WTC11 (cell line): ENCODE results near the gene GADD45B. TPM values are rescaled to one million over a fixed set of nuclear protein-coding genes. Genes with fewer than 3 reads are reported as not detected.

Experiments used
- ATAC-seq: fragments of 200-7000 bp; cut with Tn5 transposase; 2 replicates; pipeline ENCODE4 v1.10.0; 2021; ENCODE audit warnings: mild to moderate bottlenecking, moderate library complexity
- CTCF ChIA-PET: fragments of 300-600 bp; sonication (Branson Sonifier 250); formaldehyde crosslinking; loops from one replicate; lab custom pipeline; 2021; ENCODE audit warnings: antibody characterized with exemption; lab: Charles Lee
- POLR2A ChIA-PET: fragments of 350-600 bp; sonication (Branson Sonifier 250); formaldehyde crosslinking; loops from one replicate; lab custom pipeline; 2021; ENCODE audit warnings: antibody characterized with exemption; lab: Charles Lee
- DNase-seq: peaks from one replicate; pipeline ENCODE4 v3.0.0; 2021; ENCODE audit warnings: low spot score
- H3K27ac Mint-ChIP-seq: 2 replicates; pipeline ENCODE4 v1.8.0; 2021; ENCODE audit warnings: mixed read lengths
- H3K27me3 Mint-ChIP-seq: 2 replicates; pipeline ENCODE4 v1.8.0; 2021; ENCODE audit warnings: low read depth, mild to moderate bottlenecking, moderate library complexity, mixed read lengths
- H3K36me3 Mint-ChIP-seq: 2 replicates; pipeline ENCODE4 v1.8.0; 2021; ENCODE audit warnings: mixed read lengths
- H3K4me1 Mint-ChIP-seq: 2 replicates; pipeline ENCODE4 v1.8.0; 2022; ENCODE audit warnings: mixed read lengths
- H3K4me3 Mint-ChIP-seq: 2 replicates; pipeline ENCODE4 v1.8.0; 2021; ENCODE audit warnings: mild to moderate bottlenecking, moderate library complexity, mixed read lengths
- H3K9me3 Mint-ChIP-seq: 2 replicates; pipeline ENCODE4 v1.8.0; 2021; ENCODE audit warnings: mixed read lengths
- CBFB ChIP-seq: sonication (generic); formaldehyde crosslinking; IDR thresholded peaks from 2 replicates; pipeline ENCODE4 v1.8.1; 2022; ENCODE audit warnings: mild to moderate bottlenecking, low read depth, missing genetic modification reagents
- CREM ChIP-seq: sonication (generic); formaldehyde crosslinking; IDR thresholded peaks from 2 replicates; pipeline ENCODE4 v1.8.1; 2022; ENCODE audit warnings: mild to moderate bottlenecking, missing genetic modification reagents, moderate library complexity
- ELF4 ChIP-seq: sonication (generic); formaldehyde crosslinking; IDR thresholded peaks from 2 replicates; pipeline ENCODE4 v1.8.1; 2022; ENCODE audit warnings: low read depth, mild to moderate bottlenecking, moderate library complexity, missing genetic modification reagents
- FOXJ3 ChIP-seq: sonication (generic); formaldehyde crosslinking; IDR thresholded peaks from 2 replicates; pipeline ENCODE4 v1.9.0; 2021; ENCODE audit warnings: missing genetic modification reagents, mild to moderate bottlenecking, borderline replicate concordance
- GABPB1 ChIP-seq: sonication (generic); formaldehyde crosslinking; IDR thresholded peaks from 2 replicates; pipeline ENCODE4 v1.8.1; 2023; ENCODE audit warnings: mild to moderate bottlenecking, missing genetic modification reagents
- JAZF1 ChIP-seq: fragments of 250-450 bp; sonication (Bioruptor Pico); IDR thresholded peaks from 2 replicates; pipeline ENCODE4 v1.9.0; 2021; ENCODE audit warnings: moderate library complexity, mild to moderate bottlenecking, inconsistent platforms
- JUN ChIP-seq: sonication (generic); formaldehyde crosslinking; IDR thresholded peaks from 2 replicates; pipeline ENCODE4 v1.8.0; 2023; ENCODE audit warnings: mild to moderate bottlenecking, missing genetic modification reagents
- NFE2L1 ChIP-seq: sonication (generic); formaldehyde crosslinking; IDR thresholded peaks from 2 replicates; pipeline ENCODE4 v1.8.1; 2023; ENCODE audit warnings: missing genetic modification reagents
- PRRX2 ChIP-seq: fragments of 250-450 bp; sonication (Bioruptor Pico); IDR thresholded peaks from 2 replicates; pipeline ENCODE4 v1.8.0; 2021; ENCODE audit warnings: mild to moderate bottlenecking
- RORB ChIP-seq: fragments of 250-450 bp; sonication (Bioruptor Pico); IDR thresholded peaks from 2 replicates; pipeline ENCODE4 v1.9.0; 2021; ENCODE audit warnings: mild to moderate bottlenecking
- TEAD1 ChIP-seq: sonication (generic); formaldehyde crosslinking; IDR thresholded peaks from 2 replicates; pipeline ENCODE4 v1.8.0; 2022; ENCODE audit warnings: mild to moderate bottlenecking, missing genetic modification reagents
- TP53 ChIP-seq: sonication (generic); formaldehyde crosslinking; IDR thresholded peaks from 2 replicates; pipeline ENCODE4 v1.8.1; 2023; ENCODE audit warnings: mild to moderate bottlenecking, missing genetic modification reagents
- ZNF121 ChIP-seq: sonication (generic); formaldehyde crosslinking; IDR thresholded peaks from 2 replicates; pipeline ENCODE4 v1.8.0; 2023; ENCODE audit warnings: missing genetic modification reagents
- total RNA-seq: library from RNA; stranded (reverse); gene quantifications from 3 replicates; pipeline ENCODE4 v1.2.3, GENCODE V29; 2021
- TF ChIP-seq, protein P1 (sequence below): sonication (generic); formaldehyde crosslinking; IDR thresholded peaks from 2 replicates; pipeline ENCODE4 v1.8.1; 2023; ENCODE audit warnings: mild to moderate bottlenecking, missing genetic modification reagents
- TF ChIP-seq, protein P2 (sequence below): fragments of 200-600 bp; IDR thresholded peaks from 2 replicates; pipeline ENCODE4 v1.8.0; 2022; ENCODE audit warnings: antibody characterized with exemption
- TF ChIP-seq, protein P3 (sequence below): sonication (generic); formaldehyde crosslinking; IDR thresholded peaks from 2 replicates; pipeline ENCODE4 v1.8.0; 2023; ENCODE audit warnings: mild to moderate bottlenecking, missing genetic modification reagents
- TF ChIP-seq, protein P4 (sequence below): sonication (generic); formaldehyde crosslinking; IDR thresholded peaks from 2 replicates; pipeline ENCODE4 v1.8.0; 2023; ENCODE audit warnings: missing genetic modification reagents

GADD45B gene
- total RNA-seq, 1 experiment from 2014 or later, result 17.9 TPM

GRCh38 chr19:2476451-2477140 lies 669 bp downstream of the GADD45B start (continued):
- TF ChIP-seq ELF4 (no peak), JUN (CRISPR knock-in tag) (no peak)

DNA sequence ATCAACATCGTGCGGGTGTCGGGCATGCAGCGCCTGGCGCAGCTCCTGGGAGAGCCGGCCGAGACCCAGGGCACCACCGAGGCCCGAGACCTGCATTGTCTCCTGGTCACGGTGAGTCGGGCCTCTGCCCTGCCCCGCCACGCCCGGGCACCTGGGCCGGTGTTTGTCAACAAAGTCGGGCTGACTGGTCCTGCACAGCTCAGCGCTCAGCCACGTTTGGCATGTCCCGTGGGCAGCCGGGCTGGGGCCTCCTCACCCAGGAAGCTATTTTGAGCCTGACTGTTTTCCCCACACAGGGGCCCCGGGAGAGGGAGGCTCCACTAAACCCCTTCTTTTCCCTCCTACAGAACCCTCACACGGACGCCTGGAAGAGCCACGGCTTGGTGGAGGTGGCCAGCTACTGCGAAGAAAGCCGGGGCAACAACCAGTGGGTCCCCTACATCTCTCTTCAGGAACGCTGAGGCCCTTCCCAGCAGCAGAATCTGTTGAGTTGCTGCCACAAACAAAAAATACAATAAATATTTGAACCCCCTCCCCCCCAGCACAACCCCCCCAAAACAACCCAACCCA lies 1.3 kb downstream of the GADD45B start:
- TF ChIP-seq ZNF121 (CRISPR knock-in tag), result 0 out of 2 replicates have a peak, but pooled peaks have one; percentile 28
- TF ChIP-seq, protein P1, sequence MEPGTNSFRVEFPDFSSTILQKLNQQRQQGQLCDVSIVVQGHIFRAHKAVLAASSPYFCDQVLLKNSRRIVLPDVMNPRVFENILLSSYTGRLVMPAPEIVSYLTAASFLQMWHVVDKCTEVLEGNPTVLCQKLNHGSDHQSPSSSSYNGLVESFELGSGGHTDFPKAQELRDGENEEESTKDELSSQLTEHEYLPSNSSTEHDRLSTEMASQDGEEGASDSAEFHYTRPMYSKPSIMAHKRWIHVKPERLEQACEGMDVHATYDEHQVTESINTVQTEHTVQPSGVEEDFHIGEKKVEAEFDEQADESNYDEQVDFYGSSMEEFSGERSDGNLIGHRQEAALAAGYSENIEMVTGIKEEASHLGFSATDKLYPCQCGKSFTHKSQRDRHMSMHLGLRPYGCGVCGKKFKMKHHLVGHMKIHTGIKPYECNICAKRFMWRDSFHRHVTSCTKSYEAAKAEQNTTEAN, result no peak
- TF ChIP-seq GABPB1, result no peak
- no peak for ATAC-seq

GRCh38 chr19:2477732-2478191 lies 1.8 kb downstream of the GADD45B start:
- TF ChIP-seq, protein P2, sequence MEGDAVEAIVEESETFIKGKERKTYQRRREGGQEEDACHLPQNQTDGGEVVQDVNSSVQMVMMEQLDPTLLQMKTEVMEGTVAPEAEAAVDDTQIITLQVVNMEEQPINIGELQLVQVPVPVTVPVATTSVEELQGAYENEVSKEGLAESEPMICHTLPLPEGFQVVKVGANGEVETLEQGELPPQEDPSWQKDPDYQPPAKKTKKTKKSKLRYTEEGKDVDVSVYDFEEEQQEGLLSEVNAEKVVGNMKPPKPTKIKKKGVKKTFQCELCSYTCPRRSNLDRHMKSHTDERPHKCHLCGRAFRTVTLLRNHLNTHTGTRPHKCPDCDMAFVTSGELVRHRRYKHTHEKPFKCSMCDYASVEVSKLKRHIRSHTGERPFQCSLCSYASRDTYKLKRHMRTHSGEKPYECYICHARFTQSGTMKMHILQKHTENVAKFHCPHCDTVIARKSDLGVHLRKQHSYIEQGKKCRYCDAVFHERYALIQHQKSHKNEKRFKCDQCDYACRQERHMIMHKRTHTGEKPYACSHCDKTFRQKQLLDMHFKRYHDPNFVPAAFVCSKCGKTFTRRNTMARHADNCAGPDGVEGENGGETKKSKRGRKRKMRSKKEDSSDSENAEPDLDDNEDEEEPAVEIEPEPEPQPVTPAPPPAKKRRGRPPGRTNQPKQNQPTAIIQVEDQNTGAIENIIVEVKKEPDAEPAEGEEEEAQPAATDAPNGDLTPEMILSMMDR, result no peak
- no peak for TF ChIP-seq FOXJ3 (CRISPR knock-in tag)
- TF ChIP-seq RORB (CRISPR knock-in tag), result no peak
- no peak for TF ChIP-seq PRRX2 (CRISPR knock-in tag)
- TF ChIP-seq TP53 (CRISPR knock-in tag), result no peak
- TF ChIP-seq JAZF1 (CRISPR knock-in tag), result no peak
- no peak for TF ChIP-seq CBFB
- TF ChIP-seq, protein P3, sequence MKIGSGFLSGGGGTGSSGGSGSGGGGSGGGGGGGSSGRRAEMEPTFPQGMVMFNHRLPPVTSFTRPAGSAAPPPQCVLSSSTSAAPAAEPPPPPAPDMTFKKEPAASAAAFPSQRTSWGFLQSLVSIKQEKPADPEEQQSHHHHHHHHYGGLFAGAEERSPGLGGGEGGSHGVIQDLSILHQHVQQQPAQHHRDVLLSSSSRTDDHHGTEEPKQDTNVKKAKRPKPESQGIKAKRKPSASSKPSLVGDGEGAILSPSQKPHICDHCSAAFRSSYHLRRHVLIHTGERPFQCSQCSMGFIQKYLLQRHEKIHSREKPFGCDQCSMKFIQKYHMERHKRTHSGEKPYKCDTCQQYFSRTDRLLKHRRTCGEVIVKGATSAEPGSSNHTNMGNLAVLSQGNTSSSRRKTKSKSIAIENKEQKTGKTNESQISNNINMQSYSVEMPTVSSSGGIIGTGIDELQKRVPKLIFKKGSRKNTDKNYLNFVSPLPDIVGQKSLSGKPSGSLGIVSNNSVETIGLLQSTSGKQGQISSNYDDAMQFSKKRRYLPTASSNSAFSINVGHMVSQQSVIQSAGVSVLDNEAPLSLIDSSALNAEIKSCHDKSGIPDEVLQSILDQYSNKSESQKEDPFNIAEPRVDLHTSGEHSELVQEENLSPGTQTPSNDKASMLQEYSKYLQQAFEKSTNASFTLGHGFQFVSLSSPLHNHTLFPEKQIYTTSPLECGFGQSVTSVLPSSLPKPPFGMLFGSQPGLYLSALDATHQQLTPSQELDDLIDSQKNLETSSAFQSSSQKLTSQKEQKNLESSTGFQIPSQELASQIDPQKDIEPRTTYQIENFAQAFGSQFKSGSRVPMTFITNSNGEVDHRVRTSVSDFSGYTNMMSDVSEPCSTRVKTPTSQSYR, result no peak
- TF ChIP-seq TEAD1 (CRISPR knock-in tag), result no peak
- no peak for TF ChIP-seq CREM (CRISPR knock-in tag)
- no peak for TF ChIP-seq NFE2L1 (CRISPR knock-in tag)
- TF ChIP-seq, protein P4, sequence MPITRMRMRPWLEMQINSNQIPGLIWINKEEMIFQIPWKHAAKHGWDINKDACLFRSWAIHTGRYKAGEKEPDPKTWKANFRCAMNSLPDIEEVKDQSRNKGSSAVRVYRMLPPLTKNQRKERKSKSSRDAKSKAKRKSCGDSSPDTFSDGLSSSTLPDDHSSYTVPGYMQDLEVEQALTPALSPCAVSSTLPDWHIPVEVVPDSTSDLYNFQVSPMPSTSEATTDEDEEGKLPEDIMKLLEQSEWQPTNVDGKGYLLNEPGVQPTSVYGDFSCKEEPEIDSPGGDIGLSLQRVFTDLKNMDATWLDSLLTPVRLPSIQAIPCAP (CRISPR knock-in tag), result no peak
- TF ChIP-seq, all 79 proteins: peak for 0
- peak overlapping the region; percentile 94 for H3K27ac Mint-ChIP-seq
- peaks cover 4% of the 10 kb centered on the region for H3K9me3 Mint-ChIP-seq
- POLR2A ChIA-PET, result interaction anchor here (0.6 to 5.0 kb wide), 14 partner anchors 8 to 892 kb away, joined by 3 to 83 read pairs (median 10); partner anchors contain the start of gene TIMM13
- no peak for DNase-seq
- H3K36me3 Mint-ChIP-seq, result no peaks in the 10 kb centered on the region
- peaks cover 24% of the 10 kb centered on the region for H3K4me1 Mint-ChIP-seq
- peaks cover 54% of the 10 kb centered on the region for H3K27me3 Mint-ChIP-seq
- CTCF ChIA-PET, result interaction anchor here (0.7 to 6.0 kb wide), 20 partner anchors 9 to 216 kb away, joined by 3 to 114 read pairs (median 6); no protein-coding TSS in a partner anchor
- no peak for ATAC-seq
- H3K4me3 Mint-ChIP-seq, result peak overlapping the region; percentile 93

More for the DNA sequence above, 1.3 kb downstream of the GADD45B start:
- Mint-ChIP-seq H3K4me1 (peaks cover 24% of the 10 kb centered on the region), H3K4me3 (peak overlapping the region; percentile 93), H3K27ac (no peak overlapping the region), H3K9me3 (peaks cover under 1% of the 10 kb centered on the region; the same call in 1 of the 2 replicates), H3K27me3 (peaks cover 54% of the 10 kb centered on the region), H3K36me3 (no peaks in the 10 kb centered on the region)
- ChIA-PET CTCF (interaction anchor here (0.6 to 6.0 kb wide), 14 partner anchors 15 to 171 kb away, joined by 3 to 114 read pairs (median 7); no protein-coding TSS in a partner anchor), POLR2A (interaction anchor here (0.6 to 5.0 kb wide), 22 partner anchors 11 to 189 kb away, joined by 3 to 83 read pairs (median 8); partner anchors contain the start of gene TIMM13)
- no peak for DNase-seq
